Fibroblast of pulmonary artery (primary cell): ENCODE results near the gene NLRP11.
A peak's percentile ranks its signal among the peaks of the same experiment; 100 is the strongest.

Experiments used
- DNase-seq: peaks from one replicate; pipeline ENCODE4 v3.0.0-alpha.2; 2010; ENCODE audit warnings: low read depth
- H3K4me3 ChIP-seq: replicated peaks from 2 replicates; pipeline ENCODE4 v1.5.1; 2011; ENCODE audit warnings: low read depth, mild to moderate bottlenecking, control low read depth, low read length, moderate library complexity
- CTCF ChIP-seq: IDR thresholded peaks from 2 replicates; pipeline ENCODE4 v1.5.1; 2011; ENCODE audit warnings: mild to moderate bottlenecking, control low read depth, low read length, inconsistent platforms; ENCODE audit errors: missing control alignments

NLRP11 gene

GRCh38 chr19:55830656-55831055 is 1.1 kb downstream of the NLRP11 start:
- DNase-seq: no peak

DNA sequence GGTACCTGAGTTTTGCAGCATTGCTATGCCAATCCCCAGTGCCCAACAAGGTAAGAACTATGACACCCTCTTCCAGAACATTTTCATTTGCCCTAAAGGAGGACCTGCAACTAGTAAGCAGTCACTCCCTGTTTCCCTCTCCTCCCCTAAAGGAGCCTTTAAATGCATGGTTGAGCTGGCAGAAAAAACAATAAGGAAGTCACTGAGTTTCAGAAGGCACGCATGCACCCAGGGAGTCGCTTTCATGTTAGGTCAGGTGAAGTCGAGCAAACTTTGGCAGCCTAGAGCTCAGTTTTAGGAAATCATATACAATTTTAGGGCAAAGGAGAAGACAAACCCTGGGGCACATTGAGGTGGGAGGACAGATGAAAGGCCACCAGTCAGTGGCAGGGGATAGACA is 11.8 kb downstream of the NLRP11 start:
- TF ChIP-seq CTCF: no peak
- DNase-seq: no peak
- no peak overlapping the region for H3K4me3 ChIP-seq

More at GRCh38 chr19:55830656-55831055, 1.1 kb downstream of the NLRP11 start:
- TF ChIP-seq CTCF: no peak
- H3K4me3 ChIP-seq: no peak overlapping the region

DNA sequence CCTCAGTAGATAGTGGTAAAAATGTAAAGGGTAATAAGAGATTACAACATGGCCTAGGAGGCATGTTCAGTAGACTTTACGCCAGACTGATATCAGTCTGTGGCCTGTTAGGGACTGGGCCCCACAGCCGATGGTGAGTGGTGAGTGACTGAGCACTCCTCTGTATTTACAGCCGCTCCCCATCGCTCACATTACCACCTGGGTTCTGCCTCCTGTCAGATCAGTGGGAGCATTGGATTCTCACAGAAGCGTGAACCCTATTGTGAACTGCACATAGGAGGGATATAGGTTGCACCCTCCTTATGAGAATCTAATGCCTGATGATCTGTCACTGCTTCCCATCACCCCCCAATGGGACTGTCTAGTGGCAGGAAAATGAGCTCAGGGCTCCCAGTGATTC is 17.9 kb downstream of the NLRP11 start:
- H3K4me3 ChIP-seq: no peak overlapping the region
- DNase-seq: no peak
- TF ChIP-seq CTCF: no peak

- H3K4me3 ChIP-seq: no peak overlapping the region
- no peak for DNase-seq
- TF ChIP-seq CTCF: no peak
Measured at GRCh38 chr19:55812449-55812848, 19.4 kb downstream of the NLRP11 start.

- TF ChIP-seq CTCF: no peak
- no peak for DNase-seq
- H3K4me3 ChIP-seq: no peak overlapping the region
Measured at GRCh38 chr19:55811340-55811739, 20.5 kb downstream of the NLRP11 start.

DNA sequence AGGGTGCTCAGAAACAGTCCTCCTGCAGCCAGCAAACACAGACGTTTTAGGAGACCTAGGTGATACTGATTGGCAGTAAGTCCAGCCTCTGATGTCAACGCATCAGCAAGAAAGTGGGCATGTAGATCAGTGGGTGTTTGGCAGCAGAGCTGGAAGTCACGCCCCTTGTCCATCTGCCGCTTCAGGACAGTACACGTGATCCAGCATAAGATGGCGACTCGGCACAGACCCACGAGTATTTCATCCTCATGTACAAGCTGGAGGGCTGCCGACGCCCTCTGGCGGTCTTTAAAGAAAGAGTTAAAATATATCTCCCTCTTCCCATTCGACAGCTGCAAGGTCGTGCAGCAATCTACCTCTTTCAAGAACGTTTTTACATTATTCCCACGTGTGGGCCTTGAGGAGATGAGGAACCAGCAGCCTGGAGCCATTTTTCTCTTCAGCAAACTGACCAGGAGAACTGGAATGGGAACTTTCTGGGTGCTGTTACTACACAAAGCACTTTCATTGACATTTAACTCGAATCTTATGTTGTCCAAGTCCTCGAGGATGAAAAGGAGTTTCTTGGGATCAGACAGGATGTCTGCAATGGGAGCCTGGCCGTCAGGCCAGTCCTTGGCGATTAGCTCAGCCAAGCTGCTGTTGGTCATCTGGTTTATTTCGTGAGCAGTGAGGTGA is 22.3 kb downstream of the NLRP11 start:
- H3K4me3 ChIP-seq: no peak overlapping the region
- peak; percentile 53 for DNase-seq
- peak; percentile 23 for TF ChIP-seq CTCF

DNA sequence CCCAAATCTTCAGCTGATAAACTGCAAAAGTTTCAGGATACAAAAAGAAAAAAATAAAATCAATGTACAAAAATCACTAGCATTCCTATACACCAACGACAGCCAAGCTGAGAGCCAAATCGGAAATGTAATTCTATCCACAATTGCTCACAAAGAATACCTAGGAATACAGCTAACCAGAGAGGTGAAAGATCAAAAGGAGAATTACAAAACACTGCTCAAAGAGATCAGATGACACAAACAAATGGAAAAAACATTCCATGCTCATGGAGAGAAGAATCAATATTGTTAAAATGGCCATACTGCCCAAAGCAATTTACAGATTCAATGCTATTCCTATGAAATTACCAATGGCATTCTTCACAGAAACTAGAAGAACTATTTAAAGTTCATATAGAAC is 29.5 kb downstream of the NLRP11 start:
- DNase-seq: no peak
- no peak overlapping the region for H3K4me3 ChIP-seq
- TF ChIP-seq CTCF: no peak
